Lung microvascular endothelial cell (primary cell): ENCODE results near the gene CIDEA. TPM values are rescaled to one million over a fixed set of nuclear protein-coding genes. Genes with fewer than 3 reads are reported as not detected.
"Not testable (repeated sequence)": the region's sequence is repeated elsewhere in the genome, so short reads cannot be mapped to it uniquely, and the experiment has no call there.

ENCODE experiments used
- DNase-seq, 2 donors: peaks; one replicate each; pipeline versions ENCODE4 v3.0.0 to v3.0.0-alpha.2; 2010; ENCODE audit warnings: low read depth in 2 of 2
- total RNA-seq: library from RNA; depleted of rRNA; stranded (reverse); fragments of >200 nt; gene quantifications from 2 replicates; pipeline ENCODE4 v1.2.1, GENCODE V29; 2014

CIDEA gene
- total RNA-seq, 1 donor from 2014 or later: not detected

DNA sequence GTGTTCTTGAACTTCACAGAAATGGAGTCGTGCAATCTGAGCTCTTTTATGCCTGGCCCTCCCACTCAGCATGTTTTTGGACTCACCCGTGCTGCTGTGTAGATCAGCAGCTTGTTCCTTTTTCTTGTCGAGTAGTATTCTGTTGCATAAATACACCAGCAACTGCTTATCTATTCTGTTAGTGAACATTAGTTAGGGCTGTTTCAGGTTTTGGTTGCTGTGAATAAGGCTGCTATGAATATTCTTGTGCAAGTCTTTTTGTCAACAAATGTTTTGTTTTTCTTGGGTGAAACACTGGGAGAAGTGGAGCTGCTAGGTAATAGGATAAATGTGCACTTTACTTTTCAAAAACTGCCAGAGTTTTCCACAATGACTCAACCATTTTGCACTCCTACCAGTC, 15.3 kb upstream of the CIDEA start:
- no peak for DNase-seq

DNA sequence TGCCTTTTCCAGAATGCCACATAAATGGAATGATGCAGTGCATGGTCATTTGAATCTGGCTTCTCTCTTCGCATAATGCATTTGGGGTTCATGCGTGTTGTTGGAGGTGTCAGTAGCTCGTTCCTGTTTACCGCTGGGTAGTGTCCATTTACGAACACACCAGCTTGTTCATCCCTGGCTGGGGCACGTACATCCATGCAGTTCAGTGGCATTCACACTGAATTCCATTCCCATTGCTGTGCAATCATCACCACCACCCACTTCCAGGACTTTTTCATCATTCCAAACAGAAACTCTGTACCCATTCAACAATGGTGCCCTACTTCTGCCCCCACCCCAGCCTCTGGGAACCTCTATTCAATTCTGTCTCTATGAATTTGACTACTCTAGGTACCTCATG, 14.7 kb upstream of the CIDEA start:
- DNase-seq: no peak

DNA sequence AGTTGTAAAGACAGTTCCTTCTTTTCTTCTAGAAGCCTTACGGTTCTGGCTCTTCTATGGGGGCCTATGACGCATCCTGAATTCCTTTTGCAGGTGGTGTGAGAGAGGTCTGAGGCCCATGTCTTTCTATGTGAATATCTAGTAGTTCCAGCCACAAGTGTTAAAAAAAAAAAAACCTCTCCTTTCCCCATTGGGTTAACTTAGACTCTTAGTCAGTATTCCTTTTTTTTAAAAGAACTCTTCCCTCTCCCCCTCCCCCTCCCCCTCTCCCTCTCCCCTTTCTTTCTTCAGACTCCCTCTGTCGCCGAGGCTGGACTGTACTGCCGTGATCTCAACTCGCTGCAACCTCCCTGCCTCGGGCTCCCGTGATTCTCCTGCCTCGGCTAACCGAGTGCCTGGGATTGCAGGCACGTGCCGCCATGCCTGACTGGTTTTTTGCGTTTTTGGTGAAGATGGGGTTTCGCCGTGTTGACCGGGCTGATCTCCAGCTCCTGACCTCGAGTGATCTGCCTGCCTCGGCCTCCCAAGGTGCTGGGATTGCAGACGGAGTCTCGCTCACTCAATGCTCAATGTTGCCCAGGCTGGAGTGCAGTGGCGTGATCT, 11.4 kb upstream of the CIDEA start:
- no peak for DNase-seq

DNA sequence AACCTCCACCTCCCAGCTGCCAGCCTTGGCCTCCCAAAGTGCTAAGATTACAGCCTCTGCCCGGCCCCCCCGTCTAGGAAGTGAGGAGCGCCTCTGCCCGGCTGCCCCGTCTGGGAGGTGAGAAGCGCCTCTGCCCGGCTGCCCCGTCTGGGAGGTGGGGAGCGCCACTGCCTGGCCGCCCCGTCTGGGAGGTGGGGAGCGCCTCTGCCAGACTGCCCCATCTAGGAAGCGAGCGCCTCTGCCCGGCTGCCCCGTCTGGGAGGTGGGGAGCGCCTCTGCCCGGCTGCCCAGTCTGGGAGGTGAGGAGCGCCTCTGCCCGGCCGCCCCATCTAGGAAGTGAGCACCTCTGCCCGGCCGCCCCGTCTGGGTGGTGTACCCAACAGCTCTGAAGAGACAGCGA, 10.9 kb upstream of the CIDEA start:
- DNase-seq: not testable (repeated sequence)

DNA sequence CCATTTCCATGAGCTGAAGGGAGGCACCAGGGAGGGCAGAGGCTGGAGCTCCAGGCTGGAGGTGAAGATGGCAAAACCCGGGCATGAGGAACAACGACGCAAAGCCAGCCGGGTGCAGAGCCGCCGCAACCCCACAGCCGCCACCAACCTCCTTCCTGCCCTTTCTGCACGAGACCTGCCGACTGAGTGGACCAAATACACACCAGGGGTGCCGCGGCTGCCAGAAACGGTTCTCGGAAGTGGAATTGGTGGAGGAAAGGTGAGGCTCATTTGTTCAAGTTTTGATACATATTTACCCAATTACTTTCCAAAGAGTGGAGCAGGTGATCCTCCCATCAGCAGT, 8.4 kb upstream of the CIDEA start:
- DNase-seq: no peak

DNA sequence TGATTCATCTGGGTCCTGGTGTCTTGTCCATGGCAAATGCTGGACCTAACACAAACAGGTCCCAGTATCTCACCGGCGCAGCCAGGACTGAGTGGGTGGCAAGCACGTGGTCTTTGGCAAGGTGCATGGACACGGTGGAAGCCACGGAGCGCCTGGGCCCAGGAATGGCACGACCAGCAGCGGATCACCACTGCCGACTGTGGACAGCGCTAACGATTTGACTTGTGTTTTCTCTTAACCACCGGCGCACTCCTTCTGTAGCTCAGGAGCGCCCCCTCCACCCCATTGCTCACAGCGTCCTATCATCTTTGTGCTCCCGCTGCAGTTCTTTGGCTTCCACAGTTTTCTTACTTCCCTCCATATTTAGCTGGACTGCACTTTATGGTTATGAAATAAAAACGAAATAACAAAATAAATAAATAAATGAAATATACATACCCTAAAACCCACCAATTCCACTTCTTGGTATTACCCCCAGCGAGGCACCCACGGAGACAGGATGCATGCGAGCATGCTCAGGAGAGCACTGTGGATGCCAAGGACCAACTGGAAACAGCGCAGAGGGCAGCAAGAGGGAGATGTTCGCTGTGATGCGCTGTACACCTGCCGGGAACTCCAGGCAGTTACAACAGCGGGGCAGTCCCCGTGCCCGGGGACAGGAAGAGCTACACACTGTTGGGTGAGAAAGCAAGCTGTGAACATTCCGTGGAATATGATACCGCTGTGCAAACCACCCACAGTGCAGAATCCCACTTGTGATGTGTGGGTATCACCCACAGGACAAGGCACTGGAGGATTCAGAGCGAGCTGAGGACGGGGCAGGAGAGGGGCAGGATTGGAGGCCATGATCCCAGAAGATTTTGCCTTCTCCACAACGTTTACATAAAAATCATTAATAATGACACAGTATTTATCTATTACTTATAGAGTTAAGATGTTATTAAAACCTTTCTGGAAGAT, 7.0 kb upstream of the CIDEA start:
- DNase-seq: peak; percentile 27 to 60

DNA sequence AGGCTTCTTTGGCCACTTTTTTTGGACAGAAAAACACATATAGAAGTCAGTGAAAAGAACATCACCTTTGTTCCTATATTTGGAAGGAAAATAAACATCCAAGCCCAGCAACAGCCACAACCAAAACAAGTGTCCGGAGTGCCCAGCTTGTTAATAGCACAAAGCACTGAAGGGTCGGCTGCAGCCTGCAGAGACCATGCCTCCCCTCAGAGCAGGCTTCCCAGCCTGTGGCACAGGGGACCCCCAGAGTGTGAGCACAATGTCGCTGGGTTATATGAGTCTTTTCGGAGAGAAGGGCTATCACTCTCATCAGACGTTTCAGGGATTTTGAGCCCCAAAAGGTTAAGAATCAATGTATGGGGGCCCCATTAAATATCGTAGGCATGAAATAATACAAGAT, 6.2 kb upstream of the CIDEA start:
- no peak for DNase-seq

DNA sequence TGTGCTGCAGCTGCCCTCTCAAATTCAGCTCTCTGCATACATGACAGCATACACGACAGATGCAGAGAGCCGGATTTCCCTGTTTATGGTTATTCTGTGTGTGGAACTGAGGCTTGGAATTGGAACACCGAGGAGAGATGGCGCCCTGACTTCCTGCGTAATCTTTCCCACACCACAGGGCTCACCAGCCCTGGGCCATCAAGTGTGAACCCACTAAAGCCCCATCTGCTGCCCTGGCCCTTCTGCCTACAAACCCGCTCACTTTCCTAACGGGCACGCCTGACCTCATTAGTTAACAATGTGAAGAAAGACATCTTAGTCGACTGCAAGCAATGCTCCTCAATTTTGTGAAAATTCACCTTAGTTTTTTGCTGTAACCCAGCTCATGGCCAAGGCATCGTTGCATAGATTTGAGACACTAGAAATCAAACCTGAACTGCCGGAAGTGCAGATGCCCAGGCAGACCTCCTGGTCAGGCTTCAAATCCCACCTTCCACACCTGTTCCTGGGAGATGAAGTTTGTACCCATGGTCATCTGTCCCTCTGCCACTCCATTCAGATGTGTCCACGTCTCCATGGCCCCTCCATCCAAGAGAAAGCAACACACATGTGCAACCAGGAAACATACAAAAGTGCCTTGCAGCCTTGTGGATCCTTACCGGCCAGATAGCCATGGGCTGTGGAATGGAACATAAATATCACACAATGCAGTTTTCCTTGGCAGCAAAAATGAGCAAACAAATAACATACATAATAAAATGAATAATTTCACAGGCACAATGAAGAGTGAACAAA, 5.0 kb upstream of the CIDEA start:
- no peak for DNase-seq

DNA sequence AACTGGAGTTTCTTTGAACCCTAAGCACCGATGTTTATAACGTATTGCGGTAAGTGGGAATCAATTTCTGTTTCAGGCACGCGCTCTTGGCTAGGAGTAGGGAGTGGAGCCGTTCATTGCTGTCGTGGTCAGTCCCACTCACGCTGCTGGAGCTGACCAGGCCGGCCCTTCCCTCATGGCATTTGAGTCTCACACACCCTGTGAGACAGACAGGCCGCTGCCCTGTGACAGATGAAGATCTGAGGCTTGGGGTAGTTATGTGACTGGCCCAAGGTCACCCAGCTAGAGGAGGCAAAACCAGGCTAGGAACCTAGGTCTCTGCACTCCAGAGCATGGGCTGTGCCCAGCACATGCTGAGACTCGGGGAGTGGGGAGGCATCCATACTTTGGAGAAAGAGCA, 2.9 kb upstream of the CIDEA start:
- DNase-seq: no peak

DNA sequence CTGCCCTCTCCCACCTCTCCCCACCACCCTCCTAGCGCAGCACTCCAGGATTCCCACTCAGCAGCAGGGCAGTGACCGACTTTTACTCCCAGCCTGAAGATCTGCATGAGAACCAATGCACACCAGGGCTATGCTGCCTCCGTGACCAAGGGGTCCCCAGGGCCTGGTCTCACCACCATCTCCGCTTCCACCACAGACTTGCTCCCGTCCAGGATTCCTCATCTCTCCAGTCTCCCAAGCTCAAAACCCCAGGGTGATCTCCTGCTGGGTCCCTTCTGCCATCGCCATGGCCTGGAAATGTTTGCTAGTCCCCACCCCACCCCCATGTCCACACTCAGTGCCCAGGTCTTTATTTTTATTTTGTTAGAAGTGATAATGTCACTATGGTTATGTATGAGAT, 2.1 kb upstream of the CIDEA start:
- no peak for DNase-seq

DNA sequence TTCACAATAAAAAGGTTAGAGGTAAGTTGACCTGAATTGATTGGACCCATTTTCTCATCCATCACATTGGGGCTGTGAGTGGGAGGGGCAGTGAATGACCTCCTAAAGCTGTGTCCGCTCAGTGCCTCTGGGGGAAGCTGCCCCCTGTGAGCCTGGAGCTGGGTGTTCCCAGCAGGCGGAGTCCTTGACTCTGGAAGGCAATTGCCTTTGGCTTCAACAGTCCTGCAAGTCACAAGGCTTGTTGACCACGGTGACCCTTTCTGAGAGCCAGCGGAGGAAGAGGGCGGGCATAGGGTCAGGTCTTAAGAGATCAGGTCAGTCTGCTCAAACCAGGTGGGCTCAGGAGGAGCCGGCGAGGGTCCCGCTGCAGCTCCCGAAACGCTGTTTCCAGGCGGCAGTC, 1.1 kb upstream of the CIDEA start:
- no peak for DNase-seq

DNA sequence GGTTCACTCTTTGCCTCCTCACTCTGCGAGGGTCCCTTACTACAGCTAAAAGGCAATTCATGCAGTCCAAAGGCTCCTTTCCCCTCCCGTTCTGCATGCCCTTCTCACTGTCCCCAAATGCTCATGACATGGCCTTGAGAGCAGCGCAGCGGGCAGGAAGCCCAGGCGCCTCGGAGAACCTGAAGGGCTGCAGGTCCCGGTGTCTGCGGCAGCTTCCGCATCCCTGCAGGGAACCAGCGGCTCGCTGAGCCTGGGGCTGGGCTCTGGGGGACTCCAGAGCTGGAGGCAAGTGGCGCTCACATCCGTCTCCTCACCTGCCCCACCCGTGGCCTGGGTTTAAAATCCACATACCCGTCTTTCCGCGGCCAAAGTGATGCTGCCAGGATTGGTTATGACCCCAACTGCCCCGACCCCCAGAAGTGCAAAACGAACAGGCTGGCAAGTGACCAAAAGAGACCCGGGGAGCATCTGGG, 462 bp upstream of the CIDEA start:
- no peak for DNase-seq

DNA sequence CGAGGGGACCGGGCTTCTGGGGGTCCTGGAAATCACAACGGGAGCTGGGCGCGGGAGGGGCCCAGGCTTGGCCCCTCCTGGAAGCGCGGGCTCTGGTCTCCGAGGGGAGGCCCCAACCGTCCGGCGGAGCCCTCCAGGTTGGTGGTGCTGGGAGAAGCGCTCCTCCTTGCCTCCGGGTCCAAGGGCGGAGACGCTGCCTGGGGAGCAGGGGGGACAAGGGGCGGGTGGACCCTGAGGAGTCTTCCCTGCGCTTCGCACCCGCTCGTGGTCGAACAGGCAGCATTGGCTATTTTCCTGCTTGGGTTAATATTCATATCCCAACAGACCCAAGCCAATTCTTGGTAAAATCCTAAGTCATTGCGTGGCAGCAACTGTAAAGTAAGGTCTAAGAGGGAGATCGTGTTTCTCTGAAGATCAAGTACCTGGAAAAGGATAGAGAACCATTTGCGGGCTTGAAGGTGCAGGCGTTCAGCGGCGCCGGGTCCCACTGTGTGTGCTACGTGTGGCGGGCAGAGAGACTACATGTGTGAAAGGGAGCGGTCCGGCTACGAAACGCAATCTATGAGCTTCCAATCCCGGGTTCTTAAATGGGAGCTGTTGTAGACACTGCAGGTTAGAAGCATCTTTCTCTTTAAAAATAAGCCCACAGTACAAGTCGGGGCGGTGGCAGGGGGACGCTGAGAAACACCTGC, 805 bp downstream of the CIDEA start:
- DNase-seq: no peak

DNA sequence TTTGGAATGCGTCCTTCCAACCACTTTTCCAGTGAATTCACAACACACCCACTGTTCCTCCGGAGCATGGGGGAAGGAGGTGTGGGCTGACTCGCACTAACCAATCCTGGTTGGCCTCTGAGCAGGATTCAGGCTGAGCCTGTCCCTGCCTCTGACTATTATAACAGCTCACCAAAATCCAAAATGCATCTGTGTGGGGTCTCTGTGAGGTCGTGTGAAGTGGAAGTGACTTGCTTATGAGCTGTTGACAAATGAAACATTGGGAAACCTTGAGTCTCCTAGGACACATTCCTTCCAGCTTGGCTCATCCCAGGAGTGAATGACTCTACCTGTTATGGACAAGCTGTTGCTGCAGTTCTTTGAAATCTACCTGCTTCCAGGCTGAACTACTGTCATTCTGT, 1.5 kb downstream of the CIDEA start:
- peak in 1 of 2 donors; percentile 20 for DNase-seq

DNA sequence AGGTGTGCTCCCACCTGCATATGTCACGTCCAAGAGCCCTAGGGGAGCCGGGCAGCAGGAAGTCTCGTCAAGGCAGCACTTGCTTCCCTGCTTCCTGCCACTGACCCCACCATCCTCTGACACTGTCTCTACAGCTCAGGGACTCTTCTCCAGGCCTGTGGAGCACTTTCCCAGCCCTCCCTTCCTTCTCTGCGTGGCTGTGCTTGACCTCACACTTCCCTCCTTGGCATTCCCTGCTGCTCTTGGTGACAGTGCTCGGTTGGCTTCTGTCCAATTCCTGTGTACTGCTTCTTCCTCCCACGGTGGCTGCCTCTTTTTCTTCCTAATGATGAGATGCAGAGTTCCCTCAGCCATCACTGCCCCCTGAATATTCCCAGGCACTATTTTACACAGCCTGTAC, 2.8 kb downstream of the CIDEA start:
- peak in 1 of 2 donors; percentile 61 for DNase-seq

DNA sequence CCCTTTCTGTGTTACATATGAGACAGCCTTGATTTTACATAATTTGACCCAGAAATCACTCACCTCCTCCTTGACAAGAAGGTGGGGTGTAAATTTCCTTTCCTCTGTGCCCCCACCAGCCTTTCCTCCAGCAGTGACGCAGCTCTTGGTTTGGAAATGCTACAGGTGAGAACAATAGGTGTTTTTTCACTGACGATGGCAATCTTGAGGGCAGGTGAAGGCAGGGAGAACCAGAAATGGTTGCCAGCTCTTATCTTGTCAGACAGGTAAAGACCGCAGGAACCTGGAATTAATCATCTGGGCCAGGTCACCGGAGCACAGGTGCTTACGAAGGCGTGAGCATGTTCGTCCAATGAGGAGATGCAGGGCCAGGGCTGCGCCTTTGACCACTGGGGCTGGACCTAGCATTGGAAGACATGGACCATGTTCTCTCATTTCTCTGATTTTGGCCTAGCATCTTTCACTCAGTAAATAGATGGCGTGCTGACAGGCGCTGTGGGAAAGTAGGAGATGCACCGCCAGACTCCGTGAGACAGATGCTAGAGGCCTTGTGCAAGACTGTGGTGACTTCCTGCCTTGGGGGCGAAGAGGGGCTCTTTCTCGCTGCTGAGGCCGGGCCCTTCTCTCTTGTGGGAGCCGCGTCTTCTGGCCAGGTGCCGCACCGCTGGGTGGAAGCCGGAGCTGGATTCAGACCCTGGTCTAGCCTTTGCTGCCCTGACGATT, 4.0 kb downstream of the CIDEA start:
- no peak for DNase-seq

DNA sequence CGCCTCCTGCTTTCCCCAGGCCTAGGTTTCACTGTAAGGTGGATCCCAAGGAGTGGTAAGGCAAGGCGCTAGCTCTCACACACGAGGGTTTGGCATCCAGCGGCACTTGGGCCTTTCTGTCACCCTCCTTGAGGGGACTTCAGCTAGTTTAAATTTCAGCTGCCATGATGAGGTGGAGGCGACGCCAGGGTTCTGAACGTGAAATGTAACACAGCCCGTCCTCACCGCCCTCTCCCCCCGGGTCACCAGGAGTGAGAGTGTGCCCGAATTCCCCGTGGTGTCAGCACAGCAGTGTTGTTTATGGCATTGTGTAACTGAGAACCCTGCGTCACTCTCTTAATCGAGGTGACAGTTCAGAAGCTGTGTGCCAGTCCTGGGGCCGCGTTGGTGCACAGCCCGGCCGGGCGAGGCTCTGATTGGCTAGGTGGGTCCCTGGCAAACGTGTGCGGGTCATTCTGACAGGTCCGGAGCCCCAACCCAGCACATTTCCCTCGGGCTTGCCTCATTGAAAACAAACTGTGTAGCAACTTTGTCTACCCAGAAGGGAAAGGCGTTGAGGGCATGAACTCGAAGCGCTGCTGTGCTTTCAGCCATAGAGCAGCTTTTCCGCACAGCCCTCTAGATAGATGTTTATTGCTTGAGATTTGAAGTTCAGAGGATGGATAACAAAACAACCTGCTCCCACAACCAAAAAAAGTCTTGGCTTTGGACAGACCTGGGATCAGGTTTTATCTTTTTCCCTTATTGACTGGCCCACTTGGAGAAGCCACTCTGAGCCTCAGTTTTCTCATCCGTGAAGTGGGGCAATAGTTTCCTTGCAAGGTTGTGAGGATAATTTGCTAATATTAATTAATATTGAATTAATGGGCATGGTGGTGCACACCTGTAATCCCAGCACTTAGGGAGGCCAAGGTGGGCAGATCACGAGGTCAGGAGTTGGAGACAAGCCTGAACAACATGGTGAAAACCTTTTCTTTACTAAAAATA, 4.9 kb downstream of the CIDEA start:
- no peak for DNase-seq

DNA sequence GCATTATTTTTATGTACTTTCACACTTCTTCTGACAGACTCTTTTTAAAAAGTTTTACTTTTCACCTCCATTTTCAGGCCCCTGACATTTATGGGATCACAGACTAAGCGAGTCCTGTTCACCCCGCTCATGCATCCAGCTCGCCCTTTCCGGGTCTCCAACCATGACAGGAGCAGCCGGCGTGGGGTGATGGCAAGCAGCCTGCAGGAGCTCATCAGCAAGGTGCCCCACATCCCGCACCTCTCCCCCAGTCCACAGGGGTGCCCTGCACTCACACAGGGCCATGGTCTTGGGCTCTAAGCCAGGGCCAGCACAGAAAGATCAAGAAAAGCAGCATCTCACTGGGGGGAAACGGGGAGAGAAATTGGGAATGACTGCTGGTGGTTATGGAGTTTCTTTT, 8.6 kb downstream of the CIDEA start:
- DNase-seq: no peak

DNA sequence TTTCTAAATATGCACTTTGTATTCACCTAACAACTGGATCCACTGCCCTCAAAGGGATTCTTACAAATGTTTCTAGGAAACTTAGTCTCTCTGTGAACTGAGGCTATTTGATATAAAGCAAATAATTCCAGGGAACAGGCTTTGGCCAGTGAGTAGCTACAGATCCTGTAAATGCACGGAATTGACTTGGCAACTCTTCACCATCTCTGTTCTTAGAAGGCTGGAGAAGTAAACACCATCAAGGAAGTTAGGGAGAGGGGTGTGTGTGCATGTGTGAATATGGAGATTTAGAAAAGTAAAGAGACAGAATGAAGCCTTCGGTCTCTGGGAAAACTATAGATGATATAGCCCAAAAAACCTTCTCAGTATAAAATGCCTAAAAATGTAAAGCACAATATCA, 10.7 kb downstream of the CIDEA start:
- no peak for DNase-seq
